SH-SY5Y (cell line): ENCODE measurements around the gene ZNF664.

Experiments
- GATA2 ChIP-seq: IDR thresholded peaks from 2 replicates; pipeline ENCODE4 v1.6.1; 2011; ENCODE audit warnings: mild to moderate bottlenecking, low read depth, low read length
- GATA3 ChIP-seq: IDR thresholded peaks from 2 replicates; pipeline ENCODE4 v1.6.1; 2011; ENCODE audit warnings: low read depth, mild to moderate bottlenecking, low read length, moderate library complexity

DNA sequence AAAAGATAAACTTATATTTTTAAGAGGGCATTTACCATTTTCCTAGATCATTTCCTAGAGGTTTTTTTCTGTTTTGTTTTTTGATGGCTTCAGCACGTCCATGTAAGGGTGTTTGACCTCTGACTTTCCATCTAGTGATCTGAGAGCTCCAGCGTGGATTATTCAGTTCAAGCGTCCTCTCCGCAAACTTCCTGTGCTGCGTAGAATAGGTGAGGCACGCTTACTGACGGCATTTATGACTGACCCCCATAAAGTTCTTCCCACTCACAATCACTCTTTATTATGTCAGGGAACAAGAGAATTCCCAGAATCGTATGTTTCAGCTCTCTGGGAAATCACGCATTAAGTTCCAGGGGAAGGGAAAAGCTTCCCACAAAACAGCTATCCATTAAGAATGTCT lies 16.8 kb upstream of the ZNF664 start:
- no peak for TF ChIP-seq GATA2
- no peak for TF ChIP-seq GATA3
